Small intestine (tissue), 7 donors: ENCODE measurements around the gene ATP10A. TPM values are rescaled to one million over a fixed set of nuclear protein-coding genes. Genes with fewer than 3 reads are reported as not detected.
"Not testable (repeated sequence)": the region's sequence is repeated elsewhere in the genome, so short reads cannot be mapped to it uniquely, and the experiment has no call there.

Source experiments
- DNase-seq, 2 donors: peaks; one replicate each; pipeline versions ENCODE4 v3.0.0 to v3.0.0-alpha.2; 2013
- FAIRE-seq: peaks from 2 replicates; lab custom pipeline; 2012; peaks lifted over from hg19 to GRCh38; lab: Jason Lieb, UNC
- H3K27ac ChIP-seq, 3 donors: one replicate each; pipeline ENCODE4 v1.5.1; 2013; ENCODE audit warnings: low read length in 2 of 3, mild to moderate bottlenecking in 2 of 3, control low read depth in 1 of 3, inconsistent platforms in 1 of 3, low read depth in 1 of 3, moderate library complexity in 1 of 3
- H3K27me3 ChIP-seq, 3 donors: one replicate each; pipeline ENCODE4 v1.6.1; 2013; ENCODE audit warnings: low read length in 3 of 3, inconsistent platforms in 1 of 3; ENCODE audit not compliant: control insufficient read depth in 3 of 3, insufficient read depth in 3 of 3
- H3K36me3 ChIP-seq, 3 donors: one replicate each; pipeline ENCODE4 v1.6.1; 2013; ENCODE audit warnings: low read length in 3 of 3, inconsistent platforms in 1 of 3, low read depth in 1 of 3, mild to moderate bottlenecking in 1 of 3, moderate library complexity in 1 of 3; ENCODE audit not compliant: control insufficient read depth in 3 of 3, insufficient read depth in 2 of 3
- H3K4me1 ChIP-seq, 3 donors: one replicate each; pipeline ENCODE4 v1.6.1; 2013; ENCODE audit warnings: low read length in 2 of 3, inconsistent platforms in 1 of 3, low read depth in 1 of 3, mild to moderate bottlenecking in 1 of 3, moderate library complexity in 1 of 3; ENCODE audit not compliant: control insufficient read depth in 3 of 3, insufficient read depth in 2 of 3
- H3K4me3 ChIP-seq, 3 donors: one replicate each; pipeline ENCODE4 v1.5.1; 2013; ENCODE audit warnings: low read length in 3 of 3, control low read depth in 1 of 3, inconsistent platforms in 1 of 3, low read depth in 1 of 3, mild to moderate bottlenecking in 1 of 3, moderate library complexity in 1 of 3
- H3K9me3 ChIP-seq, 2 donors: one replicate each; pipeline ENCODE4 v1.6.1; 2013; ENCODE audit warnings: low read depth in 1 of 2, low read length in 1 of 2; ENCODE audit not compliant: control insufficient read depth in 2 of 2, insufficient read depth in 1 of 2
- WGBS, 3 donors: extraction: QIAGEN DNeasy Blood & Tissue Kit; methylation state at CpG; one replicate each; pipeline ENCODE4 v1.1.7; 2013; 5-methylcytosine and 5-hydroxymethylcytosine counted together
- polyA plus RNA-seq, 4 donors: library from polyadenylated mRNA; stranded (reverse) in 3 of 4; unstranded in 1 of 4; fragments of 200-250 nt in 3 of 4; fragments of 120-200 nt in 1 of 4; gene quantifications; one replicate each; pipeline versions ENCODE4 v1.2.1 to v1.2.3, GENCODE V29; 2013
- donor health status: healthy with polysubstance abuse.
- donor health status: control.
- donor health status: control.
- donor health status: Bipolar disorder and iron deficiency.
- donor health status: healthy.

Gene ATP10A
- polyA plus RNA-seq, 4 donors: 0.27 to 2.8 (median 1.3) TPM; not detected in 1

- H3K4me1 ChIP-seq: no peaks in the 10 kb centered on the region
- H3K9me3 ChIP-seq: peaks cover 0 to 3% of the 10 kb centered on the region in 2 donors
- no peak for FAIRE-seq
- WGBS, 3 donors: 49 to 76% (median 59%) methylated on average over 3 of the region's 3 CpGs
- no peaks in the 10 kb centered on the region for H3K27me3 ChIP-seq
- H3K4me3 ChIP-seq: no peak overlapping the region
- no peak for DNase-seq
- no peaks in the 10 kb centered on the region for H3K36me3 ChIP-seq
- H3K27ac ChIP-seq: no peak overlapping the region
Observed at GRCh38 chr15:25887870-25888269, 24.7 kb upstream of the ATP10A start.

- H3K4me1 ChIP-seq: no peaks in the 10 kb centered on the region
- FAIRE-seq (no peak), DNase-seq (no peak)
- no peak overlapping the region for H3K4me3 ChIP-seq
- H3K27ac ChIP-seq: no peak overlapping the region
- H3K36me3 ChIP-seq: no peaks in the 10 kb centered on the region
- H3K9me3 ChIP-seq: no peaks in the 10 kb centered on the region
- H3K27me3 ChIP-seq: no peaks in the 10 kb centered on the region
- WGBS, 3 donors: 65 to 71% (median 68%) methylated on average over 7 of the region's 7 CpGs
Observed at GRCh38 chr15:25886498-25887140, 23.5 kb upstream of the ATP10A start.

DNA sequence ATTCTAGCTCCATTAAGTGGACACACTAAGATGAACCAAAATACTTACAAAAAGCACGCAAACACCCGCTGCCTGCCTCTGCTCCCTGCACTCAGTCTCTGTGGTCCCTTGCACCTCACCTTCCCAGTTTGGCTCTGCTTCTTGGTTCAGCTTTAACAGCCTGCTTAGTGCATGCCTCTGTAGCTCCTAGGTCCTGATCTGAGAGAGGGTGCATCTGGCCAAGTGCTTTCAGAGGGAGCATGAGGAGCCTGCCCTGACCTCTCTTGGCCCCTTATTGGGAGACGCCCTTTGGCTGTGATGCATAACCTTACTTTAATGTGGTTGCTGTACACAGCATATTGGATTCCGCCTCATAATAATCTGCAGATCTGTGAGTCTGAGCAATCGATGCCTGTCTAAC, 21.2 kb upstream of the ATP10A start:
- Histone ChIP-seq H3K36me3 (no peaks in the 10 kb centered on the region), H3K9me3 (peaks cover 0 to 2% of the 10 kb centered on the region in 2 donors), H3K4me1 (no peaks in the 10 kb centered on the region), H3K27ac (no peak overlapping the region), H3K4me3 (no peak overlapping the region), H3K27me3 (no peaks in the 10 kb centered on the region)
- no peak for FAIRE-seq
- no peak for DNase-seq
- WGBS, 3 donors: 57 to 70% (median 58%) methylated on average over 5 of the region's 5 CpGs

GRCh38 chr15:25883463-25884259, 20.5 kb upstream of the ATP10A start:
- no peak for FAIRE-seq

DNA sequence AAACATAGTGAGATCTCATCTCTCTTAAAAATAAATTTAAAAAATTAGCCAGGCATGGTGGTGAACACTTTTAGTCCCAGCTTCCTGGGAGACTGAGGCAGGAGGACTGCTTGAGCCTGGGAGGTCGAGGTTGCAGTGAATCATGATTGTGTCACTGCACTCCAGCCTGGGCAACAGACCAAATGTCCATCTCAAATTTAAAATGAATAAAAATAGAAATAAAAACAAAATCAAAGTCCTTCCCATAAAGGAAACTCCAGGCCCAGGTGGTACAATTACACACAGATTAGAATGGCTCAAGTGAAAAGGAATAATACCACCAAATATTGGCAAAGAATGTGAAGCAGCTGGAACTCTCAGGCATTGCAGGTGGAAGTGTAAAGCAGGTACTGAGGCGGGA, 19.3 kb upstream of the ATP10A start:
- no peaks in the 10 kb centered on the region for H3K27me3 ChIP-seq
- FAIRE-seq: no peak
- no peak for DNase-seq
- WGBS, 3 donors: 46 to 78% (median 56%) methylated on average over 2 of the region's 2 CpGs
- no peaks in the 10 kb centered on the region for H3K4me1 ChIP-seq
- H3K4me3 ChIP-seq: no peak overlapping the region
- peaks cover 0 to 2% of the 10 kb centered on the region in 2 donors for H3K9me3 ChIP-seq
- H3K27ac ChIP-seq: no peak overlapping the region
- H3K36me3 ChIP-seq: no peaks in the 10 kb centered on the region

More at GRCh38 chr15:25883463-25884259, 20.5 kb upstream of the ATP10A start:
- Histone ChIP-seq H3K27me3 (no peaks in the 10 kb centered on the region), H3K36me3 (no peaks in the 10 kb centered on the region), H3K9me3 (peaks cover 0 to 2% of the 10 kb centered on the region in 2 donors), H3K27ac (no peak overlapping the region), H3K4me1 (no peaks in the 10 kb centered on the region), H3K4me3 (no peak overlapping the region)
- DNase-seq: no peak
- WGBS, 3 donors: 37 to 81% (median 78%) methylated on average over 6 of the region's 6 CpGs

DNA sequence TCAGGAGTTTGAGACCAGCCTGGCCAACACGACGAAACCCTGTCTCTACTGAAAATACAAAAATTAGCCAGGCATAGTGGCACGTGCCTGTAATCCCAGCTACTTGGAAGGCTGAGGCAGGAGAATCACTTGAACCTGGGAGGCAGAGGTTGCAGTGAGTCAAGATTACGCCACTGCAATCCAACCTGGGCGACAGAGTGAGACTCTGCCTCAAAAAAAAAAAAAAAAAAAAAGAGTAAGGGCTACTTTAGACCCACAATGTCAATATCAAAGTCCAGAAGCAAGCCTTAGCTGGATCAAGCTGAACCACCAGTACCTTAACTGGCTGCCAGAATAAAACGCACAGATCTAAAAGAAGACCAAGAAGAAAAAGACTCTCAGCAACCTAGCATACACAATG, 17.8 kb upstream of the ATP10A start:
- not testable (repeated sequence) for FAIRE-seq, H3K4me3 ChIP-seq, H3K9me3 ChIP-seq, H3K36me3 ChIP-seq, H3K4me1 ChIP-seq, H3K27me3 ChIP-seq, H3K27ac ChIP-seq
- DNase-seq: peak in 1 of 2 donors; percentile 30
- 64 to 78% (median 69%) methylated on average over 6 of the region's 6 CpGs for WGBS, 3 donors

GRCh38 chr15:25880411-25880810, 17.3 kb upstream of the ATP10A start:
- 86 to 89% (median 88%) methylated on average over 1 of the region's 1 CpG for WGBS, 3 donors
- Histone ChIP-seq H3K27ac (no peak overlapping the region), H3K9me3 (peaks cover 0 to 2% of the 10 kb centered on the region in 2 donors), H3K36me3 (no peaks in the 10 kb centered on the region), H3K27me3 (no peaks in the 10 kb centered on the region), H3K4me1 (no peaks in the 10 kb centered on the region), H3K4me3 (no peak overlapping the region)
- no peak for DNase-seq
- FAIRE-seq: no peak

- H3K4me1 ChIP-seq: no peaks in the 10 kb centered on the region
- no peak overlapping the region for H3K4me3 ChIP-seq
- FAIRE-seq (no peak), DNase-seq (no peak)
- peaks cover 0 to 2% of the 10 kb centered on the region in 2 donors for H3K9me3 ChIP-seq
- H3K36me3 ChIP-seq: no peaks in the 10 kb centered on the region
- no peaks in the 10 kb centered on the region for H3K27me3 ChIP-seq
- 90 to 94% (median 90%) methylated on average over 4 of the region's 4 CpGs for WGBS, 3 donors
- no peak overlapping the region for H3K27ac ChIP-seq
Observed at GRCh38 chr15:25879438-25879837, 16.3 kb upstream of the ATP10A start.
